GM19238 (cell line): Measurements from ENCODE around the gene DNAJC18.
"Not testable (repeated sequence)": the region's sequence is repeated elsewhere in the genome, so short reads cannot be mapped to it uniquely, and the experiment has no call there.

Experiments
- DNase-seq: peaks from one replicate; pipeline ENCODE4 v3.0.0; 2011; ENCODE audit warnings: low spot score; ENCODE audit not compliant: insufficient read length

DNAJC18 gene

GRCh38 chr5:139388198-139388821 lies 51.0 kb downstream of the DNAJC18 start:
- peak; percentile 63 for DNase-seq

GRCh38 chr5:139387611-139388197 lies 51.6 kb downstream of the DNAJC18 start:
- DNase-seq, result no peak

DNA sequence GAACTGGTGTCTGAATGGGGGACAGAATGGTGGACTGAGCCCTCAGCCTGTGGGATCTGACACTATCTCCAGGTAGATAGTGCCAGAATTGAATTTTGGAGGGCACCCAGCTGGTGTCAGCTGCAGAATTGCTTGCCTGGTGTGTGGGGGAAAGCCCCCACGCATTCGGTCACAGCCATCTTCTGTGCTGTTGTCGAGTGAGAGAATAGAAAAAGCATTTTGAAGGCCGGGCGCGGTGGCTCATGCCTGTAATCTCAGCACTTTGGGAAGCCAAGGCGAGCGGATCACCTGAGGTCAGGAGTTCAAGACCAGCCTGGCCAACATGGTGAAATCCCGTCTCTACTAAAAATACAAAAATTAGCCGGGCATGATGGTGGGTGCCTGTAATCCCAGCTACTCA lies 52.4 kb downstream of the DNAJC18 start:
- not testable (repeated sequence) for DNase-seq

DNA sequence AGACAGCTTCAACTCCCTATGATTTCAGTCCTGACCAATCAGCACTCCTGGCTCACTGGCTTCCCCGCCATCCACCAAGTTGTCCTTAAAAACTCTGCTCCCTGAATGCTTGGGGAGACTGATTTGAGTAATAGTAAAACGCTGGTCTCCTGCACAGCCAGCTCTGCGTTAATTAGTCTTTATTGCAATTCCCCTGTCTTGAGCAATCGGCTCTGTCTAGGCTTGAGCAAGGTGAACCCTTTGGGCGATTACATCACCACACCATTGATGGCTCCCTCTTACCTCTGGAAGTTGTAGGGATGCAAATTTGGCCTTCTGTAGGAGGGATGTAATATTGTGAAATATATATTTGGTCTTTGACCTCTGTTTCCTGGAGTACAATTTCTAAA lies 53.3 kb downstream of the DNAJC18 start:
- no peak for DNase-seq

DNA sequence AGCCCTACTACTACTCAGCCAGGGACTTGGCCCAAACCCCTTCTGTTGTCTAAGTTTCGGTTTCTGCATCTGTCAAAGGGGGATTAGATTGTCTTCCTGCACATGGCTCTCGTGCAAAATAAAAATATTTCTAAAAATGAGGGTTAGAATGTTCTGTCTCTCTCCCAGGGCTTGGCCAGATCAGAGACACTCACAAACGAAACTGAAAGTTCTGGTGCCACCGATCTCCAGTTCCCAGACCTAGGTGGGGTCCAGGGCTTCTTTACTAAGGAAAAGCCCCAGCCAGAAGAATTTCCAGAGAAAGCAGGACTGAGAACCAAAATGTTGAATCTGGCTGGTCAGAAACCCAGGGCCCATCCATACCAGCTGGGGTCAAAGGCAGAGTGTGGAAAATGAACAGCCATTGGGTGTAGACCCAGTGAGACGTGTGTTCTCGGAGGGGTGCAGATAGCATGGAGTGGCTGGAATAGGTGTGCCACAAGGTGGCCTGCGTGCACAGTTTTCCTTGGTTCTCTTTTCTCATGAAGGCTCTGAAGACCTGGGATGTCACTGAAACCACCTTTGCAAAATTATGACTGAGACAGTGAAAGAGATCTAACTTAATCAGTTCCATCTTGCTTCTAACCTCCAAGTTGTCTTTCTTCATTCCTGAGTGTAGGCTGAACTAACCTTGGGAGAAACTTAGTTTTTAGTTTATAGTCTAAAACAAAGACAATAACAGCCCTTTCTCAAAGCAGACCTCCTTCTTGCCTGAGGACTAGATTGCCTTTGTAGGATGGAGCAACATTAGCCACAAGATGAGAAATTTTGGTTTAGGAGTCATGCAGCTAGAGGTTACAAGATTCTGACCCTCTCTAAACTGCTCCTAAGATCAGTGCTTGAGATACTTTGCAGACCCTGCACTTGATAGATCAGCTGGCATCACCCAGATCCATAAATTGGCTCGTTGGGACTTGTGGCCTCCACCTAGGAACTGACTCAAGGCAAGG lies 54.0 kb downstream of the DNAJC18 start:
- peak; percentile 39 for DNase-seq

DNA sequence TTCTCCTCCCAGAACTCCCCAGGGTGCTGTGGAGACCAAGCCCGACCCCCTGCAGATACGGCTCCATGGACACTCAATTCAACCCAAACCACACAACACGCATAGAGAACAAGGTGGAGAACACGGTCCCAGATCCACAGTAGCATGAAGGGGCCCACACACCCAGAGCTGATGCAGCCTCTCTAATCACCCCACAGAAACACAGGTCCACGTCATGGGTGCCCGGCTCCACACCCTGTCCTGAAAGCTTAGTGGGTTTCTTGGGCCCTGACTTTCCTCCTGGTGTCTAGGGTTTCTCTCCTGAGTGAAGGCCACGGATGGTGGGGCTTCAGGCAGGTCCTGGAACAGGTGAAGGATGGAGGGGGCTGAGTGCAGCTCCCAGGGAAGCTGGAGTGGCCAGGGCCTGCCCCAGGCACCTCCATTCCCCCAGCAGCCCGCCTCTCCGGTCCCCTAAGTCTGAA lies 54.7 kb downstream of the DNAJC18 start:
- DNase-seq, result no peak

- DNase-seq, result no peak
These were observed 55.2 kb downstream of the DNAJC18 start for GRCh38 chr5:139383993-139384590.

GRCh38 chr5:139383275-139383992 lies 55.9 kb downstream of the DNAJC18 start, which contains the start of gene SLC23A1:
Gene SLC23A1 (minus strand): TSS chr5:139383297. CDS start chr5:139383253, 44 bp downstream.
- no peak for DNase-seq

- no peak for DNase-seq
These were observed 56.5 kb downstream of the DNAJC18 start for GRCh38 chr5:139382807-139383206.

- no peak for DNase-seq
These were observed 57.2 kb downstream of the DNAJC18 start for GRCh38 chr5:139381837-139382761.

DNA sequence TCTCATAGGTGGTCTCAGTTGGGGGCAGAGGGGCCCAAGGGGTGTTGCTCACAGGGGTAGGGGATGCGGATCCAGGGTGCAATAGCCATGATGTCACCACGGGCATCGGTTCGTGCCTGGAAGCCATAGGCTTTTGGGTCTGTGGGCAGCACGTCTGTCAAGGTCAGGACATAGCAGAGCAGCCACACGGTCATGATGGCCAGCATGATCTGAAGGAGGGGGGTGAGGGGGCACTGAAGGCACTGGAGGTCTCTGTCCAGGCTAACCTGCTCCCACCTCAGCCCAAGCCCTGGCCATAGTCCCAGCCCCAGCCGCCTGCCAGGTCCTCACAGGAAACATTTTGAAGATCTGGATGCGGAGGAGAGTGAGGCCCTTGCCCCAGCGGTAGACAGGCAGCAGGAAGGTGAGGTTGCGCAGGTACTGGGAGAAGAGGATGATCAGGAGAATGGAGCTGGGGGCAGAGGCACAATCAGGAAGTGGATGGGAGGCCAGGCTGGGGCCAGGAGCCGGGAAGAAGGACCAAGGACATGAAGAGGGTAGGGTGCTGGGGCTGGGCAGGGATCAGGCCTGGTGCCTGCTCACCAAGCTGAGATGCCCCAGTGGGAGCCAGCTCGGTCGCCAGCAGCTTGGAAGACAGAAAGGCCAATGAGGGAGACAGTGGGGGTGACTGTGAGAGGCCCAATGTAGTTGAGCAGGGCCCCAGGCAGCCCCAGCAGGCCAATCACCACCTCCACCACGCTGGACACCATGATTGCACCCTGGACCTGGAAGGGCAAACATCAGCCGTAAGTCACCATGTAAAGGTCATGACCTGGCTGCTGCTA lies 59.5 kb downstream of the DNAJC18 start:
- no peak for DNase-seq

DNA sequence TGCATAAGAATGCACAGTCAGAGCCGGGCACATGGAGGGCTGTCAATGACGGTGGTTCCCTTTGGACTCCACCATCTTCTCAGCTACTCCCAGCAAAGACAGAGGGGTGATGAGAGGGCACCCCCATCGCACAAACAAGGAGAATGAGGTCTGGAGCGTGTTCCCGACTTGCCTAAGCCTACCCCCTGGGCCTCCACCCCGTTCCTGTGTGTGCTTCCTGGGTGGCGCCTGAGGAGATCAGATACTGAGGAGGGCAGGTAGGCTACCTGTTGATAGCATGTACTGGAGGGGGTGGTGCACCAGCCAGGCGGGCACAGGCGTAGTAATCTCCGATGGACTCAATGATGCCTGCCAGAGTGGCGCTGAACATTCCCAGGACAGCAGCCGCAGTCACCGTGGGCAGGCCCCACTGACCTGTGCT lies 60.4 kb downstream of the DNAJC18 start:
- no peak for DNase-seq

DNA sequence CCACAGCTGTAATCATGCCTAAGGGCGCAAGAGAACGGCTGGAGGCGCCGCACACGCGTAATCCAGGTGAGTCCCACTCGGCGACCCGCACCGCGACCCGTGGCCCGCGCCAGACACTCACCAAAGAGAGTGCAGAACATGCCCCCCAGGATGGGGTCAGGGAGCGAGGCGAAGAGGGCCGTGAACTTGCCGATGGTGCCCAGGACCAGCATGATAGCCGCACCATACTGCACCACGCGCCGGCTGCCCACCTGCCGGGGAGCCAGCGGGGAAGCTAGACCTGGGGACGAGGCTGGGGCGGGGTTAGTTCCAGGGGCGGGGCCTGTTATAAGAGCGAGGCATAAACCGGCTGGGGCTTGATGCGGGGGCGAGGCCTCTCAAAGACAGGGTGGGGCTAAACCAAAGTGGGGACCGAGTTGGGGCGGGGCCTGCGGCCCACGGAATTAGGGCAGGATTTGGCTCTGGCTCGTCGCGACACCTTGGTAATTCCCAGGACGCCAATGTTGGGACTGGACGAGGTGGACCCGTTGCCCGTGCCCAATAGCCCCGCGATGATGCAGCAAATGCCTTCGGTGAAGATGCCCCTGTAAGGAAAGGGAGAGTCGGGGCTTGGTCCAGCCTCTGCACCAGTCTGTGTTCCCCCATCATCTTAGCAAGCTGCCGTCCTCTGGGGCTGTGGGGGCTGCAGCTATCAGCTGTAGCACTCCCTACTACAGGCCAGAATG lies 61.1 kb downstream of the DNAJC18 start:
- no peak for DNase-seq

GRCh38 chr5:139377226-139377625 lies 62.1 kb downstream of the DNAJC18 start:
- DNase-seq, result no peak

- DNase-seq, result no peak
These were observed 63.0 kb downstream of the DNAJC18 start for GRCh38 chr5:139376364-139376763.

GRCh38 chr5:139374909-139375308 lies 64.4 kb downstream of the DNAJC18 start:
- no peak for DNase-seq

DNA sequence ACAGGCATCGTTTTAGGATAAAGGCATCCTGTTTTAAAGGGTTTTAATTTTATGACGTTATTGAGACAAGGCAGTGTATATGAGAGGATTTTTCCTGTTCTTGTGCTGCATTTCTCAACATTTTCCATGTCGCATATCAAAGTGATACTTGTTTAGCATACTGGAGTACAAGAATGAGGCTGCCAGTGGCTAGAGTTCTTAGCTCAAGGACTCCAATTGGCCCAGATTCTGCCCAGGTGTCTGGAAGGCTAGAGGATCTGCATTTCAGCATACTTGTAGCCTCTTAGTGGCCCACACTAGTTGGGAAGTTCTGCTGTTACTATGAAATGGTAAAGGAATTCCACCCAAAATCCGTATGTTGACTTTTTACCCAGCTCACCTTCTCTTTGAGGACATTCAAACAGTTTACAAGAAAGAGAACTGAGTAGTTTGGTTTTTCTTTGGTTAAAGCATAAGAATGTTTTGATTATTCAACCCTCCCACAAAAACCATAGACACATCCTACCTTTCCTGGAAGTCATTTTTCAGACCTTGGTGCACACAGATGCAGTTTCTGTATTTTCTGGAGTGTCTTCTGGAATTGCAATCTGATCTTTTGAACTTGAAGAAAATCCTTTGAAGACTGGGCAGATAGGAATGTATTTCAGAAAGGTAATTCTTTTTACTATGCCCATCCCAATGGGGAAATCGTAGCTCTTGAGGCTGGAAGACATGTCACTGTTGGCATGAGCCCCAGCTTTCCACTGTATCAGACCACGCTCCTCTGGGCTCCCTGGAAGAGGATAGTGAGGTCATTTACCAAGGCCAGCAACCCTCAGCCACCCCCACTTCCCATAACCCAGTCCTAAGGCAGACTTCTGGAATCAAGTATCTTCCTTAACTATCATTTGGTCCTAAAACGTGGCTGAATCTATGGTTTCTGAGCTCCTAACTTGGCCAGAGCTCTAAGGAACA lies 67.6 kb downstream of the DNAJC18 start:
- DNase-seq, result no peak
